H9 (cell line): ENCODE data around the gene LINGO1. TPM values are rescaled to one million over a fixed set of nuclear protein-coding genes. Genes with fewer than 3 reads are reported as not detected.

Source experiments
- DNase-seq: peaks from one replicate; pipeline ENCODE4 v3.0.0-alpha.2; 2017
- H2AFZ ChIP-seq: one replicate; pipeline ENCODE4 v1.6.1; 2013; ENCODE audit warnings: mild to moderate bottlenecking, low read length, control low read depth, moderate library complexity
- H2AK5ac ChIP-seq: 2 replicates; pipeline ENCODE4 v1.6.1; 2013; ENCODE audit warnings: low read length, control low read depth, mixed read lengths; ENCODE audit not compliant: insufficient read length
- H2BK120ac ChIP-seq: one replicate; pipeline ENCODE4 v1.6.1; 2013; ENCODE audit warnings: low read depth, mild to moderate bottlenecking, low read length, control low read depth, inconsistent platforms; ENCODE audit not compliant: poor library complexity, severe bottlenecking
- H2BK12ac ChIP-seq: 2 replicates; pipeline ENCODE4 v1.6.1; 2013; ENCODE audit warnings: low read length, control low read depth, mixed read lengths, low read depth; ENCODE audit not compliant: insufficient read length
- H2BK15ac ChIP-seq: 2 replicates; pipeline ENCODE4 v1.6.1; 2013; ENCODE audit warnings: low read depth, low read length, control low read depth
- H2BK20ac ChIP-seq: one replicate; pipeline ENCODE4 v1.6.1; 2013; ENCODE audit warnings: low read depth, mild to moderate bottlenecking, low read length, control low read depth, inconsistent platforms; ENCODE audit not compliant: poor library complexity, severe bottlenecking
- H2BK5ac ChIP-seq: 2 replicates; pipeline ENCODE4 v1.6.1; 2013; ENCODE audit warnings: low read length, control low read depth, mixed read lengths; ENCODE audit not compliant: insufficient read length
- H3K14ac ChIP-seq: 2 replicates; pipeline ENCODE4 v1.6.1; 2013; ENCODE audit warnings: low read length, control low read depth; ENCODE audit not compliant: insufficient read depth
- H3K18ac ChIP-seq: 2 replicates; pipeline ENCODE4 v1.6.1; 2013; ENCODE audit warnings: low read depth, mild to moderate bottlenecking, mixed read lengths, low read length, control low read depth; ENCODE audit not compliant: insufficient read length
- H3K23ac ChIP-seq: 2 replicates; pipeline ENCODE4 v1.6.1; 2013; ENCODE audit warnings: low read length, control low read depth, mixed read lengths, low read depth; ENCODE audit not compliant: insufficient read length
- H3K23me2 ChIP-seq: 2 replicates; pipeline ENCODE4 v1.6.1; 2013; ENCODE audit warnings: low read depth, mild to moderate bottlenecking, mixed read lengths, low read length, control low read depth; ENCODE audit not compliant: insufficient read length, poor library complexity, severe bottlenecking
- H3K27ac ChIP-seq: 2 replicates; pipeline ENCODE4 v1.5.1; 2013; ENCODE audit warnings: low read length, control low read depth, mixed read lengths, low read depth; ENCODE audit not compliant: insufficient read length
- H3K27me3 ChIP-seq: 2 replicates; pipeline ENCODE4 v1.6.1; 2013; ENCODE audit warnings: low read length, control low read depth, inconsistent platforms; ENCODE audit not compliant: insufficient read depth
- H3K4ac ChIP-seq: 2 replicates; pipeline ENCODE4 v1.6.1; 2013; ENCODE audit warnings: low read depth, mild to moderate bottlenecking, control low read depth, inconsistent platforms, low read length, moderate library complexity
- H3K4me1 ChIP-seq: 2 replicates; pipeline ENCODE4 v1.6.1; 2013; ENCODE audit warnings: low read length, control low read depth, inconsistent platforms; ENCODE audit not compliant: insufficient read depth
- H3K4me2 ChIP-seq: 2 replicates; pipeline ENCODE4 v1.6.1; 2013; ENCODE audit warnings: low read length, control low read depth, mixed read lengths; ENCODE audit not compliant: insufficient read length, insufficient read depth
- H3K56ac ChIP-seq: 2 replicates; pipeline ENCODE4 v1.6.1; 2013; ENCODE audit warnings: low read depth, mild to moderate bottlenecking, mixed read lengths, low read length, control low read depth; ENCODE audit not compliant: insufficient read length
- H3K79me1 ChIP-seq: 2 replicates; pipeline ENCODE4 v1.6.1; 2013; ENCODE audit warnings: low read depth, mild to moderate bottlenecking, moderate library complexity, low read length, control low read depth, inconsistent platforms; ENCODE audit not compliant: insufficient read depth, poor library complexity, severe bottlenecking
- H3K79me2 ChIP-seq: 2 replicates; pipeline ENCODE4 v1.6.1; 2013; ENCODE audit warnings: low read length, control low read depth, inconsistent platforms; ENCODE audit not compliant: insufficient read depth
- H3K9ac ChIP-seq: 2 replicates; pipeline ENCODE4 v1.6.1; 2013; ENCODE audit warnings: low read length, control low read depth, mixed read lengths; ENCODE audit not compliant: insufficient read length; ENCODE audit errors: extremely low read depth
- H3K9me3 ChIP-seq: one replicate; pipeline ENCODE4 v1.6.1; 2013; ENCODE audit warnings: low read depth, low read length, inconsistent platforms; ENCODE audit not compliant: control insufficient read depth
- H3T11ph ChIP-seq: one replicate; pipeline ENCODE4 v1.6.1; 2013; ENCODE audit warnings: mild to moderate bottlenecking, low read length, control low read depth, inconsistent platforms
- H4K20me1 ChIP-seq: one replicate; pipeline ENCODE4 v1.6.1; 2013; ENCODE audit not compliant: control insufficient read depth, insufficient read length, insufficient read depth
- H4K5ac ChIP-seq: 2 replicates; pipeline ENCODE4 v1.6.1; 2013; ENCODE audit warnings: low read depth, mild to moderate bottlenecking, mixed read lengths, low read length, control low read depth; ENCODE audit not compliant: insufficient read length
- H4K8ac ChIP-seq: replicated peaks from 2 replicates; pipeline ENCODE4 v1.6.1; 2013; ENCODE audit warnings: low read length, control low read depth, mixed read lengths, low read depth; ENCODE audit not compliant: insufficient read length
- H4K91ac ChIP-seq: 2 replicates; pipeline ENCODE4 v1.6.1; 2013; ENCODE audit warnings: low read depth, mild to moderate bottlenecking, moderate library complexity, mixed read lengths, low read length, control low read depth; ENCODE audit not compliant: insufficient read length
- H3K27ac Mint-ChIP-seq, 3 experiments: 2 replicates in 2 of 3; 3 replicates in 1 of 3; pipeline ENCODE4 v1.8.0; 2020 to 2021; ENCODE audit warnings: mixed read lengths in 3 of 3, mild to moderate bottlenecking in 1 of 3, moderate library complexity in 1 of 3
- H3K27me3 Mint-ChIP-seq: 2 replicates; pipeline ENCODE4 v1.8.0; 2021; ENCODE audit warnings: low read depth, mild to moderate bottlenecking, moderate library complexity, mixed read lengths
- H3K36me3 Mint-ChIP-seq, 3 experiments: 2 replicates in 2 of 3; 3 replicates in 1 of 3; pipeline ENCODE4 v1.8.0; 2020 to 2021; ENCODE audit warnings: low read depth in 3 of 3, mixed read lengths in 3 of 3; ENCODE audit not compliant: insufficient read depth in 1 of 3
- H3K4me1 Mint-ChIP-seq, 2 experiments: 2 replicates each; pipeline ENCODE4 v1.8.0; 2020; ENCODE audit warnings: mixed read lengths in 2 of 2
- H3K4me3 Mint-ChIP-seq, 2 experiments: 2 replicates in 1 of 2; 3 replicates in 1 of 2; pipeline ENCODE4 v1.8.0; 2020 to 2021; ENCODE audit warnings: mild to moderate bottlenecking in 2 of 2, mixed read lengths in 2 of 2, moderate library complexity in 1 of 2
- H3K9me3 Mint-ChIP-seq, 2 experiments: 2 replicates in 1 of 2; 3 replicates in 1 of 2; pipeline ENCODE4 v1.8.0; 2020; ENCODE audit warnings: mild to moderate bottlenecking in 2 of 2, mixed read lengths in 2 of 2, moderate library complexity in 1 of 2
- WGBS: extraction: QIAGEN DNeasy Blood & Tissue Kit; methylation state at CpG from one replicate; pipeline ENCODE4 v1.1.7; 2013; ENCODE audit warnings: missing lambda C conversion rate, low lambda C conversion rate, mixed read lengths; ENCODE audit not compliant: insufficient read length; ENCODE audit errors: extremely low coverage; 5-methylcytosine and 5-hydroxymethylcytosine counted together
- total RNA-seq: library from RNA; stranded (reverse); gene quantifications from 2 replicates; pipeline ENCODE4 v1.2.1, GENCODE V29; 2021
- TF ChIP-seq, protein P1 (sequence below): fragments of 200-600 bp; sonication (generic); conservative IDR thresholded peaks from 3 replicates; pipeline ENCODE4 v1.8.0; 2021; ENCODE audit warnings: antibody characterized with exemption, mild to moderate bottlenecking

Gene LINGO1
- total RNA-seq, 1 experiment from 2014 or later: 41.6 TPM

GRCh38 chr15:77599357-77599756, 33.4 kb downstream of the LINGO1 start:
- H3K9me3 ChIP-seq: no peaks in the 10 kb centered on the region
- H2AK5ac ChIP-seq: no peak overlapping the region
- WGBS: no CpG with 5 or more reads among the region's 14 CpGs
- H3K14ac ChIP-seq: no peak overlapping the region
- no peak overlapping the region for H3K27ac ChIP-seq
- H3K18ac ChIP-seq: no peak overlapping the region
- peaks cover 9% of the 10 kb centered on the region; the same call in 1 of the 2 replicates for H3K27me3 Mint-ChIP-seq
- no peak overlapping the region for H3K4me3 Mint-ChIP-seq
- H3T11ph ChIP-seq: no peak overlapping the region
- H3K27ac Mint-ChIP-seq: no peak overlapping the region
- H3K4me1 Mint-ChIP-seq: peaks cover 26 to 47% of the 10 kb centered on the region in 2 experiments
- no peaks in the 10 kb centered on the region for H4K20me1 ChIP-seq
- H3K4ac ChIP-seq: no peak overlapping the region
- no peak overlapping the region for H4K5ac ChIP-seq
- H2BK120ac ChIP-seq: no peak overlapping the region
- H3K23me2 ChIP-seq: no peaks in the 10 kb centered on the region
- no peak overlapping the region for H3K4me2 ChIP-seq
- H2AFZ ChIP-seq: no peak overlapping the region
- H2BK12ac ChIP-seq: no peak overlapping the region
- no peak overlapping the region for H4K91ac ChIP-seq
- no peak for DNase-seq
- H3K27me3 ChIP-seq: no peaks in the 10 kb centered on the region
- H2BK20ac ChIP-seq: no peak overlapping the region
- H3K79me2 ChIP-seq: no peaks in the 10 kb centered on the region
- H3K9ac ChIP-seq: no peak overlapping the region
- no peaks in the 10 kb centered on the region for H3K36me3 Mint-ChIP-seq
- no peak overlapping the region for H2BK15ac ChIP-seq
- H3K4me1 ChIP-seq: peaks cover 6% of the 10 kb centered on the region; the same call in 1 of the 2 replicates
- TF ChIP-seq, protein P1, sequence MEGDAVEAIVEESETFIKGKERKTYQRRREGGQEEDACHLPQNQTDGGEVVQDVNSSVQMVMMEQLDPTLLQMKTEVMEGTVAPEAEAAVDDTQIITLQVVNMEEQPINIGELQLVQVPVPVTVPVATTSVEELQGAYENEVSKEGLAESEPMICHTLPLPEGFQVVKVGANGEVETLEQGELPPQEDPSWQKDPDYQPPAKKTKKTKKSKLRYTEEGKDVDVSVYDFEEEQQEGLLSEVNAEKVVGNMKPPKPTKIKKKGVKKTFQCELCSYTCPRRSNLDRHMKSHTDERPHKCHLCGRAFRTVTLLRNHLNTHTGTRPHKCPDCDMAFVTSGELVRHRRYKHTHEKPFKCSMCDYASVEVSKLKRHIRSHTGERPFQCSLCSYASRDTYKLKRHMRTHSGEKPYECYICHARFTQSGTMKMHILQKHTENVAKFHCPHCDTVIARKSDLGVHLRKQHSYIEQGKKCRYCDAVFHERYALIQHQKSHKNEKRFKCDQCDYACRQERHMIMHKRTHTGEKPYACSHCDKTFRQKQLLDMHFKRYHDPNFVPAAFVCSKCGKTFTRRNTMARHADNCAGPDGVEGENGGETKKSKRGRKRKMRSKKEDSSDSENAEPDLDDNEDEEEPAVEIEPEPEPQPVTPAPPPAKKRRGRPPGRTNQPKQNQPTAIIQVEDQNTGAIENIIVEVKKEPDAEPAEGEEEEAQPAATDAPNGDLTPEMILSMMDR: no peak
- H4K8ac ChIP-seq: no peak overlapping the region
- no peaks in the 10 kb centered on the region for H3K9me3 Mint-ChIP-seq
- no peak overlapping the region for H2BK5ac ChIP-seq
- H3K56ac ChIP-seq: no peak overlapping the region
- H3K79me1 ChIP-seq: no peaks in the 10 kb centered on the region
- no peak overlapping the region for H3K23ac ChIP-seq
